ENCODE measurements around the gene MAP3K7CL.

DNA sequence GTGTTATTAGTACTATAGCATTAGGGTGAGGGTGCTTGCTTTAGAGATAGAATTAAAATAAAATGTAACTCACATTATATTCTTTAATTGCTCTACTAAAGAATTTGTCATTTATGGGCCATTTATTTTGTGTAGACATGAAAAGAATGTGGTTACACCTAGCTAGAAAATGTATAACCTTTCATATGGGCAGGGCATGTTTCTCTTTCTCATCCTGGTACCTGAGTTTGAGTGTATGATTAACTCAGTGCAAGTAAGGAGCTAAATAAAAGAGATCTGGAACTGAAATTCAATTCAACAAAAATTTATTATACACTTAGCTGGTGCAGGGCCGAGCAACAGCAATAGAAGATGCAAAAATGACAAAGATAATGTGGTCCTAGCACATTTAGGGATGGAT is 47.4 kb downstream of the MAP3K7CL start:
- TF ChIP-seq JUND (IDR thresholded peaks at IDR 0.05) (no peak), HNF4A (conservative IDR thresholded peaks at IDR 0.05) (peak in 1 of 2 donors; percentile 19), EGR1 (IDR thresholded peaks at IDR 0.05; ENCODE audit: low read depth in 2 of 2) (no peak), SP1 (IDR thresholded peaks at IDR 0.05) (peak; percentile 18), RXRA (IDR thresholded peaks at IDR 0.05) (no peak), RAD21 (IDR thresholded peaks at IDR 0.05) (peak in 1 of 2 donors; percentile 6), TAF1 (conservative IDR thresholded peaks at IDR 0.05) (no peak), YY1 (IDR thresholded peaks at IDR 0.05) (no peak)
- TF ChIP-seq, protein P1, sequence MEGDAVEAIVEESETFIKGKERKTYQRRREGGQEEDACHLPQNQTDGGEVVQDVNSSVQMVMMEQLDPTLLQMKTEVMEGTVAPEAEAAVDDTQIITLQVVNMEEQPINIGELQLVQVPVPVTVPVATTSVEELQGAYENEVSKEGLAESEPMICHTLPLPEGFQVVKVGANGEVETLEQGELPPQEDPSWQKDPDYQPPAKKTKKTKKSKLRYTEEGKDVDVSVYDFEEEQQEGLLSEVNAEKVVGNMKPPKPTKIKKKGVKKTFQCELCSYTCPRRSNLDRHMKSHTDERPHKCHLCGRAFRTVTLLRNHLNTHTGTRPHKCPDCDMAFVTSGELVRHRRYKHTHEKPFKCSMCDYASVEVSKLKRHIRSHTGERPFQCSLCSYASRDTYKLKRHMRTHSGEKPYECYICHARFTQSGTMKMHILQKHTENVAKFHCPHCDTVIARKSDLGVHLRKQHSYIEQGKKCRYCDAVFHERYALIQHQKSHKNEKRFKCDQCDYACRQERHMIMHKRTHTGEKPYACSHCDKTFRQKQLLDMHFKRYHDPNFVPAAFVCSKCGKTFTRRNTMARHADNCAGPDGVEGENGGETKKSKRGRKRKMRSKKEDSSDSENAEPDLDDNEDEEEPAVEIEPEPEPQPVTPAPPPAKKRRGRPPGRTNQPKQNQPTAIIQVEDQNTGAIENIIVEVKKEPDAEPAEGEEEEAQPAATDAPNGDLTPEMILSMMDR (IDR thresholded peaks at IDR 0.05; ENCODE audit: low read depth, low read length, missing input control), result no peak
- TF ChIP-seq, protein P2, sequence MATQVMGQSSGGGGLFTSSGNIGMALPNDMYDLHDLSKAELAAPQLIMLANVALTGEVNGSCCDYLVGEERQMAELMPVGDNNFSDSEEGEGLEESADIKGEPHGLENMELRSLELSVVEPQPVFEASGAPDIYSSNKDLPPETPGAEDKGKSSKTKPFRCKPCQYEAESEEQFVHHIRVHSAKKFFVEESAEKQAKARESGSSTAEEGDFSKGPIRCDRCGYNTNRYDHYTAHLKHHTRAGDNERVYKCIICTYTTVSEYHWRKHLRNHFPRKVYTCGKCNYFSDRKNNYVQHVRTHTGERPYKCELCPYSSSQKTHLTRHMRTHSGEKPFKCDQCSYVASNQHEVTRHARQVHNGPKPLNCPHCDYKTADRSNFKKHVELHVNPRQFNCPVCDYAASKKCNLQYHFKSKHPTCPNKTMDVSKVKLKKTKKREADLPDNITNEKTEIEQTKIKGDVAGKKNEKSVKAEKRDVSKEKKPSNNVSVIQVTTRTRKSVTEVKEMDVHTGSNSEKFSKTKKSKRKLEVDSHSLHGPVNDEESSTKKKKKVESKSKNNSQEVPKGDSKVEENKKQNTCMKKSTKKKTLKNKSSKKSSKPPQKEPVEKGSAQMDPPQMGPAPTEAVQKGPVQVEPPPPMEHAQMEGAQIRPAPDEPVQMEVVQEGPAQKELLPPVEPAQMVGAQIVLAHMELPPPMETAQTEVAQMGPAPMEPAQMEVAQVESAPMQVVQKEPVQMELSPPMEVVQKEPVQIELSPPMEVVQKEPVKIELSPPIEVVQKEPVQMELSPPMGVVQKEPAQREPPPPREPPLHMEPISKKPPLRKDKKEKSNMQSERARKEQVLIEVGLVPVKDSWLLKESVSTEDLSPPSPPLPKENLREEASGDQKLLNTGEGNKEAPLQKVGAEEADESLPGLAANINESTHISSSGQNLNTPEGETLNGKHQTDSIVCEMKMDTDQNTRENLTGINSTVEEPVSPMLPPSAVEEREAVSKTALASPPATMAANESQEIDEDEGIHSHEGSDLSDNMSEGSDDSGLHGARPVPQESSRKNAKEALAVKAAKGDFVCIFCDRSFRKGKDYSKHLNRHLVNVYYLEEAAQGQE (IDR thresholded peaks at IDR 0.05), result no peak
- TF ChIP-seq, protein P3, sequence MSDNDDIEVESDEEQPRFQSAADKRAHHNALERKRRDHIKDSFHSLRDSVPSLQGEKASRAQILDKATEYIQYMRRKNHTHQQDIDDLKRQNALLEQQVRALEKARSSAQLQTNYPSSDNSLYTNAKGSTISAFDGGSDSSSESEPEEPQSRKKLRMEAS (IDR thresholded peaks at IDR 0.05), result no peak
- TF ChIP-seq, protein P4, sequence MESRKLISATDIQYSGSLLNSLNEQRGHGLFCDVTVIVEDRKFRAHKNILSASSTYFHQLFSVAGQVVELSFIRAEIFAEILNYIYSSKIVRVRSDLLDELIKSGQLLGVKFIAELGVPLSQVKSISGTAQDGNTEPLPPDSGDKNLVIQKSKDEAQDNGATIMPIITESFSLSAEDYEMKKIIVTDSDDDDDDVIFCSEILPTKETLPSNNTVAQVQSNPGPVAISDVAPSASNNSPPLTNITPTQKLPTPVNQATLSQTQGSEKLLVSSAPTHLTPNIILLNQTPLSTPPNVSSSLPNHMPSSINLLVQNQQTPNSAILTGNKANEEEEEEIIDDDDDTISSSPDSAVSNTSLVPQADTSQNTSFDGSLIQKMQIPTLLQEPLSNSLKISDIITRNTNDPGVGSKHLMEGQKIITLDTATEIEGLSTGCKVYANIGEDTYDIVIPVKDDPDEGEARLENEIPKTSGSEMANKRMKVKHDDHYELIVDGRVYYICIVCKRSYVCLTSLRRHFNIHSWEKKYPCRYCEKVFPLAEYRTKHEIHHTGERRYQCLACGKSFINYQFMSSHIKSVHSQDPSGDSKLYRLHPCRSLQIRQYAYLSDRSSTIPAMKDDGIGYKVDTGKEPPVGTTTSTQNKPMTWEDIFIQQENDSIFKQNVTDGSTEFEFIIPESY (IDR thresholded peaks at IDR 0.05), result no peak
